Measurements from ENCODE around the gene PTPRG.

PTPRG gene

DNA sequence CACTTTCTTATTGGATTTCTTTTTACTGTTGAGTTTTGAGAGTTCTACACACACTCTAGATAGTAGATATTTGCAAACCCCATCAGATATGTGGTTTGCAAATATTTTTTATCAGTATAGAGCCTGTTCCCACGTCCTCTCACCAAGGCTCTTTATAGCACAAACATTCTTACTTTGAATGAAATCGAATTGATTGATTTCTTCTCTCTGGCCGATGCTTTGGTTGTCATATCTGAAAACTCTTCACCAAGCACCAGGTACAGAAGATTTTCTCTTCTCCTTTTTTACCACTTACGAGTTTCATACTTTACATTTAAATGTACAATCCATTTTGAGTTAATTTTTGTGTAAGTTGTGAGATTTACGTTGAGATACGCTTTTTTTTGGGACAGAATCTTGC, 163.4 kb downstream of the PTPRG start:
- TF ChIP-seq FOXP2 (optimal IDR thresholded peaks at IDR 0.05; ENCODE audit: borderline replicate concordance, extremely low read depth, extremely low read length, insufficient read depth) (no peak), POLR2AphosphoS5 (IDR thresholded peaks at IDR 0.05; ENCODE audit: low read depth, low read length) (no peak), SIN3A (IDR thresholded peaks at IDR 0.05; ENCODE audit: borderline replicate concordance, insufficient read depth, low read length) (no peak), TAF1 (IDR thresholded peaks at IDR 0.05; ENCODE audit: borderline replicate concordance, insufficient read depth, low read length) (no peak)
- TF ChIP-seq, protein P1, sequence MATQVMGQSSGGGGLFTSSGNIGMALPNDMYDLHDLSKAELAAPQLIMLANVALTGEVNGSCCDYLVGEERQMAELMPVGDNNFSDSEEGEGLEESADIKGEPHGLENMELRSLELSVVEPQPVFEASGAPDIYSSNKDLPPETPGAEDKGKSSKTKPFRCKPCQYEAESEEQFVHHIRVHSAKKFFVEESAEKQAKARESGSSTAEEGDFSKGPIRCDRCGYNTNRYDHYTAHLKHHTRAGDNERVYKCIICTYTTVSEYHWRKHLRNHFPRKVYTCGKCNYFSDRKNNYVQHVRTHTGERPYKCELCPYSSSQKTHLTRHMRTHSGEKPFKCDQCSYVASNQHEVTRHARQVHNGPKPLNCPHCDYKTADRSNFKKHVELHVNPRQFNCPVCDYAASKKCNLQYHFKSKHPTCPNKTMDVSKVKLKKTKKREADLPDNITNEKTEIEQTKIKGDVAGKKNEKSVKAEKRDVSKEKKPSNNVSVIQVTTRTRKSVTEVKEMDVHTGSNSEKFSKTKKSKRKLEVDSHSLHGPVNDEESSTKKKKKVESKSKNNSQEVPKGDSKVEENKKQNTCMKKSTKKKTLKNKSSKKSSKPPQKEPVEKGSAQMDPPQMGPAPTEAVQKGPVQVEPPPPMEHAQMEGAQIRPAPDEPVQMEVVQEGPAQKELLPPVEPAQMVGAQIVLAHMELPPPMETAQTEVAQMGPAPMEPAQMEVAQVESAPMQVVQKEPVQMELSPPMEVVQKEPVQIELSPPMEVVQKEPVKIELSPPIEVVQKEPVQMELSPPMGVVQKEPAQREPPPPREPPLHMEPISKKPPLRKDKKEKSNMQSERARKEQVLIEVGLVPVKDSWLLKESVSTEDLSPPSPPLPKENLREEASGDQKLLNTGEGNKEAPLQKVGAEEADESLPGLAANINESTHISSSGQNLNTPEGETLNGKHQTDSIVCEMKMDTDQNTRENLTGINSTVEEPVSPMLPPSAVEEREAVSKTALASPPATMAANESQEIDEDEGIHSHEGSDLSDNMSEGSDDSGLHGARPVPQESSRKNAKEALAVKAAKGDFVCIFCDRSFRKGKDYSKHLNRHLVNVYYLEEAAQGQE (IDR thresholded peaks at IDR 0.05; ENCODE audit: insufficient read depth in 1 of 2, low read depth in 2 of 2, low read length in 2 of 2), result no peak

DNA sequence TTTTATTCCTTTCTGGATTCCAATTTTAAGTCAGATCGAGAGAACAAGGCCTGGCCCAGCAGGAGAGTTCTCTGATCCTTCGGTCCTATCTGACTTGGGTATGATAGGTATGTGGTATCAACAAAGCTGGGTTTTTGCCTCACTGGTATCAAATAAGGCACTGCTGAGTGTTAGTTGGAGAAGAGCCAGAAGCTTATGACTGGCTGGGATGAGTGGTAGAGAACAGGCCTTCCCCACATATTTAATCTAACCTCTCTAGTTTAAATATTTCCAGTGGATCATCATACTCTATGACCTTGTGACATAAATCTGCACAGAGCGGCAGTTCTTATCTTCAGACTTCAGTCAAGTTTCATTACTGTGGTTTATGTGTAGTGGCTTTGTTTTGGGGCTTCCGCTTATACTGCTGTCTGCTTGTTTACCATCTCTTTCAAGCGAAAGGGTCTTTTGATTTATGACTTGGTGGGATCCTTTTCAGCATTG, 164.5 kb downstream of the PTPRG start:
- TF ChIP-seq SIN3A (IDR thresholded peaks at IDR 0.05; ENCODE audit: borderline replicate concordance, insufficient read depth, low read length) (no peak), FOXP2 (optimal IDR thresholded peaks at IDR 0.05; ENCODE audit: borderline replicate concordance, extremely low read depth, extremely low read length, insufficient read depth) (no peak), TAF1 (IDR thresholded peaks at IDR 0.05; ENCODE audit: borderline replicate concordance, insufficient read depth, low read length) (no peak), POLR2AphosphoS5 (IDR thresholded peaks at IDR 0.05; ENCODE audit: low read depth, low read length) (no peak)
- TF ChIP-seq, protein P1 (IDR thresholded peaks at IDR 0.05; ENCODE audit: insufficient read depth in 1 of 2, low read depth in 2 of 2, low read length in 2 of 2), result no peak

GRCh38 chr3:61727435-61727834, 166.1 kb downstream of the PTPRG start:
- TF ChIP-seq TAF1 (IDR thresholded peaks at IDR 0.05; ENCODE audit: borderline replicate concordance, insufficient read depth, low read length) (no peak), SIN3A (IDR thresholded peaks at IDR 0.05; ENCODE audit: borderline replicate concordance, insufficient read depth, low read length) (no peak), FOXP2 (optimal IDR thresholded peaks at IDR 0.05; ENCODE audit: borderline replicate concordance, extremely low read depth, extremely low read length, insufficient read depth) (no peak), POLR2AphosphoS5 (IDR thresholded peaks at IDR 0.05; ENCODE audit: low read depth, low read length) (no peak)
- TF ChIP-seq, protein P1 (IDR thresholded peaks at IDR 0.05; ENCODE audit: insufficient read depth in 1 of 2, low read depth in 2 of 2, low read length in 2 of 2), result no peak

DNA sequence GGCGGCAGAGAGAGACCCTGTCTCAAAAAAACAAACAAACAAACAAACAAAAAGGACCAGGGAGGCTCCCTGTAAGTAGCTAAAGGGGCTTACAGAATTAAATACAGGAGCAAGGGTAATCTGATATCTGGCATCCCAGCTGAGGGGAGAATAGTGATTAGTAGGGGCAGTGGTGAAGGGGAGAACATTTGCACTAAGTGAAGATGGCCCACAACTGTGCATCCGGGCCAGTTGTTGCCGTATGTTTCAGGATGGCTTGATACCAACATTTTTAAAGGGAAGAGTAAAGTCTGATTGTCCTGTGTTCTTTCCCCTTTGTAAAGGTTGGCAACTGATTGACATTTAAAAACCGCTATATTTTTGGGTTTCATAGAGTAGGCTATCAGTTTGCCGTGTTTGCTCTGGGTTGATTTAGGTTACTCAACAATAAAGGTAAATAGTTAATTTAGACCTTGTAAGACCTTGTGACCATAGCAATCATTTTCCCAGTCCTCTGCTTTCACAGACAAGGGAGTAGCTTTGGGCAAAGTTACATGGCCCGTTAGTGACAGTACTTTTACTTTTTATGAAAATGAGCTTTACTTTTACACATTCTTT, 167.8 kb downstream of the PTPRG start:
- no peak for TF ChIP-seq POLR2AphosphoS5 (IDR thresholded peaks at IDR 0.05; ENCODE audit: low read depth, low read length)
- TF ChIP-seq, protein P1 (IDR thresholded peaks at IDR 0.05; ENCODE audit: insufficient read depth in 1 of 2, low read depth in 2 of 2, low read length in 2 of 2), result no peak
- no peak for TF ChIP-seq TAF1 (IDR thresholded peaks at IDR 0.05; ENCODE audit: borderline replicate concordance, insufficient read depth, low read length)
- no peak for TF ChIP-seq FOXP2 (optimal IDR thresholded peaks at IDR 0.05; ENCODE audit: borderline replicate concordance, extremely low read depth, extremely low read length, insufficient read depth)
- no peak for TF ChIP-seq SIN3A (IDR thresholded peaks at IDR 0.05; ENCODE audit: borderline replicate concordance, insufficient read depth, low read length)

All from PFSK-1 (cell line).